ENCODE measurements around the gene ASB13.
"Not testable (repeated sequence)": the region's sequence is repeated elsewhere in the genome, so short reads cannot be mapped to it uniquely, and the experiment has no call there.

ASB13 gene

DNA sequence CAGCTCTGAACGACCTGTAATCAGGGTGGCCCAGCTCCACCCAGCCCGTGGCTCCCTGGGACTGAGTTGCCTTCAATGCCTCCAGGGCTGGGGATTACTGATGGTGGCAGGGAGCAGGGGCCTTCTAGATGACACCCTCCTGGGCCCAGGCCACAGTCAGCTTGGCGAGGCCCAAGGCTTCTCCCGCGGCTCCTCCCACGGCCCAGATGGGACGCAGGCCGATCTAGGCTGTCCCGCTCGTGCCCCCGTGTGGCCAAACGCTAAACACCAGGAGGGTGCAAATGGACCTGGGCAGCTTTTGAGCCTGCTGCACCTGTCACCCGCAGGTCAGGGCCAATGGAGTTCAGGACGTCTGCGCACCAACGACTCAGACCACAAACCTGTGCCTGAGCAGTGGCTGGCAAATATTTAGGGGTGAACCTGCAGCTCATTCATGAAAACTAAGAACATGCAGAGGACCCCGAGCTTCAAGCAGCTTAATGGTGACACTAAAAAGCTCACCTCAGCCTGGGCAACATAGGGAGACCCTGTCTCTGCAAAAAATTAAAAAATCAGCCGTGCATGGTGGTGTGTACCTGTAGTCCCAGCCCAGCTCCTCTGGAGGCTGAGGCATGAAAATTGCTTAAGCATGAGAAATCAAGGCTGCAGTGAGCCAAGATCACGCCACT is 43.2 kb downstream of the ASB13 start:
- peak; percentile 73 to 75 for DNase-seq (ENCODE audit: low read depth in 2 of 2)

DNA sequence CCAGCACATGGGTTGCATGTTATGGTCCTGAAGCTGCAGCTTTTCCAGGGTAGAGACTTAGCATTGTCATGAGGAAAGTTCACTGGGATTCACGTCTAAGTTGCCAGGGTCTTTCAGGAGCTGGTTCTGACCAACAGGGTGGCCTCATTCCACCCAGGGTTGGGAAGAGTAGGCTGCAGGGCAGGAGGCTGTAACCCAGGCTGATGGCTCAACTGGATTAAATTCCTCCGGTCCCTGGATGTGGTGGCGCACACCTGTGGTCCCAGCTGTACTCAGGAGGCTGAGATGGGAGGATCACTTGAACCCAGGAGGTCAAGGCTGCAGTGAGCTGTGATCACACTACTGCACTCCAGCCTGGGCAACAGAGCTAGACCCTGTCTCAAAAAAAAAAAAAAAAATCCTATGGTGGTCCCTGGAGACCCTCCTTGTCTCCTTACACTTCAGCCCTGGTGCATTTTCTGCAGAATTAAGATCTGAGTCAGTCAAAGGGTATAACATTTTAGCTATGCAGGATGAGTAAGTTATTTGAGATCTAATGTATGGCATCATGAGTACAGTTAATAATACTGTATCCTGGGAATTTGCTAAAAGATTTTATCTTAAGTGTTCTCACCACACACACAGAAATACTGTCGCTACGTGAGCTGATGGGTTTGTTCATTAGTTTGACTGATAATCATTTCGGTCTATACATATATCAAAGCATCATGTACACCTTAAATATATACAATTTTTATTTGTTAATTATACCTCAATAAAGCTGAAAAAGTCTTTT is 44.0 kb downstream of the ASB13 start:
- DNase-seq (ENCODE audit: low read depth in 2 of 2): no peak

DNA sequence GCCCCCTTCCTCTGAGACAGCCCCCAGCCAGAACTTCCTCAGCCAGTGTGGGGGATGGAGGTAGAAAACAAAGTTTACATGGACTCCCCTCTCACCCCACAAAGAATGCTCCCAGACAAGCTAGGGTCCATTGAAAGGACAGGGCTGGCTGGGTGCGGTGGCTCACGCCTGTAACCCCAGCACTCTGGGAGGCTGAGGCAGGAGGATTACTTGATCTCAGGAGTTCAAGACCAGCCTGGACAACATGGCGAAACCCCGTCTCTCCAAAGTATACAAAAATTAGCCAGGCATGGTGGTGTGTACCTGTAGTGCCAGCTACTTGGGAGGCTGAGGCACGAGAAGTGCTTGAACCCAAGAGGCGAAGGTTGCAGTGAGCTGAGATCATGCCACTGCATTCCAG is 45.0 kb downstream of the ASB13 start:
- not testable (repeated sequence) for DNase-seq (ENCODE audit: low read depth in 2 of 2)

DNA sequence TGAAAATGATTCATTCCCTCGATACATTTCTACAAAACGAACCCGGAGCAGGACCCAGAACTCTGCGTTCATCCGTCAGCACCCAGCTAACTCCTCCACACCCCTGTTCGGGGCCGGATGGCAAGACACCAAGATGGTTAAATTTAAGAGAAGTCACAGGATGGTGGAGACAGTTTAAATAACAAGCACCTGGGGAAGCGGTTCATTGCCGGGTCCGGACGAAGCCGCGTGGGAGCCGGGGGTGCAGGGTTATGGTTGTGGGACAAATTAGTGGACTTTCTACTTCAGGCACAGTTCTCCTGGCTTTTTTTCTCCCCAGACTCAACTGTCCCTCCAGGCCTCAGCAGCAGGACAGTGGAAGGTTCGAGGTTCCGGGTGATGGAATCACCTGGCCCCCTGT is 45.4 kb downstream of the ASB13 start:
- no peak for DNase-seq (ENCODE audit: low read depth in 2 of 2)

DNA sequence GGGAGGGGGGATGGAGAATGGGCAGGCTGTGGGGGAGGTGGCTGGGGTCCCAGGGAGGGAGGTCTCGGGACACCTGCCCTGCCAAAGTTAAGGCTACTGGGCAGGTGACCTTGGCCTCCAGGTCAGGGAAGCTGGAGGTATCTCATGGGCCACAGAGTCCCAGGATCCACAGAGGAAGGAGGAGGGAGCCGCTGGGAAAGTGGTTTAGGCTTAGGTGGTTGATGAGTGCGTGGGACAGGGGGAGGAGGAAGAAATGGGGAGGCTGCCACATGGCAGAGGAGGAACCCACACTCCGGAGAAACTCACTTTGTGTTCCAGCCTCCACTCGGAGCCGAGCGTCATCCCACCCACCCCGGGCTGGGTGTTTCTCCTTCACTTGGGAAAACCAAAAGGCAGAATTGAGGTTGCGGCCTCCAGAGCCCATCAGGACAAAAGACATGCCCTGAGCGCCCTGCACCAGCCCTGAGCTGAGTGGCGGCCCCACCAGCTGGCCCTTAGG is 46.1 kb downstream of the ASB13 start:
- no peak for DNase-seq (ENCODE audit: low read depth in 2 of 2)

DNA sequence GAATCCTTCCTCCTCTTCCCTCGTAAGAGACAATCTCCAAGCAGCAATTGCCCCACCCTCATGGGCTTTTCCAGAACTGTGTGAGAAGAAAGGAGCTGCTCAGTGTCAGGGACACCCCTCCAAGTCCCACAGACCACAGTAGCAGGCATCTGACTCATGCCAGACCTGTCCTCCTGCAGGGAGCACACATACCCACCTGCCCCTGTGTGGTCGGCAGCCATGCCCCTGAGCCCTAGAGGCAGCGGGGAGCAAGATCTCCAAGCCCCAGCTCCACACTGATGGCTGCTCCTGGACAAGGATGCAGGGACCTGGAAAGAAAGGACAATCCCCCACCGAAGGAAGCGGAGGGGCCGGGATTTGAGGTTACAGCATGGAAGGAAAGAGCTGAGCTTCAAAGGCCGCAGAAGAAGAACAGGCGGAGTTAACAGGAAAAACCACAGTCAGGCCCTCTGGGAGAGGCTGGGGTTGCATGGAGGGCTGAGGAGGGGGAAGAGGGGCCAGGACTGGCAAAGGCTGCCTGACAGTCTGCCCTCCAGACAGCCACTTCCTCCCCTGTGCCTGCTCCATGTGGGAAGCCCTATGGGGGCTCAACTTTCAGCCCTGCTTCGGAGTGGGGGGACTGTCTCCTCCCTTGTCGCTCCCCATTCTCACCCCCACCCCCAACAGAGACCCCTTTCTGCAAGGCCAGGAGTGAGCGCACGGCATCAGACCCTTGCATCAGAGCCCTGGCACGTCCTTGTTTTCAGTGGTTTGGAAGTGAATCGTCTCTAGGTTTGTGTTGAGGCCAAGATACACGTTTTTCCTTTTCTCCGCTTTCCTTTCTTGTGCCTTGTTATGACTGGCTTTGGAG is 46.8 kb downstream of the ASB13 start:
- DNase-seq (ENCODE audit: low read depth in 2 of 2): no peak

DNA sequence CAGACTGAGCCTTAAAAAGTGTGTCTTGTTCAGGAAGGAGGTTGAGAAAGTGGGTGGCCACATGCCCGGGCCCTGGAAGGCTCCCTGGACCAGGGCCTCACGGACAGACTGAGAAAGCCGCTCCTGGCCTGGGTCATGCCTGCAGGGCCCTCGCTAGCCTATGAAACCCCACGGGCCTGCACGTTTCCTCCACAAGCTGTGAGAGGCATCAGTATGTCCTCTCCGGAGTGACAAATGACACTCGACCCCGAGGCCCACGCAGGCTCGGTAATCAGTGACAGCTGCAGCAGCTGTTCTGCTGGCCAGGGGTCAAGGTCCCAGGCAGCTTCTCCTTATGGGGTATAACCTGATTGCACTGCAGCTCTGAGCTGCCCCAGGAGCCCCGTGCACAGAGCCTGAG is 47.6 kb downstream of the ASB13 start:
- no peak for DNase-seq (ENCODE audit: low read depth in 2 of 2)

DNA sequence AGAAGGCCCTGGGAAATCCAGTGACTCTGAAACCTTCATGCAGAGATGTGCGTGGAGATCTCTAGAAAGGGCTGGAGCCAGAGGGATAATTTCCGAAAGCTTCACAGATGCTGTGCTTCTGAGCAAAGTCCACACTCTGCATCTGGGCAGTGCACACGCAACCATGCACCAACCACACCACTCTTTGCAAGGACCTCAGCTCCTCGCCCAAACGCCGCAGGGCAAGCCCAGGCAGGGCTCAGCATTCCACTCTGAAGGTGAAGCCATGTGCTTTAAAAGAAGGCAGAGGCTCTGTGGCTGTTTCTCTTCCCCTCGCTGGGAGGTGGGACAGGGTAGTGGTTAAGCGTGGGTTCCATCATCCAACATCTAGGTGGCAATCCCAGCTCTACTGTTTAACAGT is 48.4 kb downstream of the ASB13 start:
- DNase-seq (ENCODE audit: low read depth in 2 of 2): no peak

DNA sequence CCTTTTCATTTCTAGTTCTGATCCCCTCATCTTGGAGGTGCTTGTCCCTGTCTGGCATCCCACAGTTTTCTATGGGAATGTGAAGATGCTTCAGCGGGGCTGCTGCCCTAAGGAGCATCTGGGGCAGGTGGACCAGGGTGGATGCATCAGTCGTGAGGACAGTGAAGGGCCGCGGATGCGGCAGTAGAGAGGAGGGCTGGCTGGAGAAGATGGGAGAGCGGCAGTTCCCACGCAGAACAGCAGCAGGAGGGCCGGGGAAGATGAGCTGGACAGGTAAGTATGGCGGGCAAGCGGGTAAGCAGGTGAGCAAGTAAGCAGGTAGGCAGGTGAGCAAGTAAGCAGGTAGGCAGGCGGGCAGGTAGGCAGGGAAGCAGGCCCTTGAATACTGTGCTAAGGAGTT is 48.9 kb downstream of the ASB13 start:
- DNase-seq (ENCODE audit: low read depth in 2 of 2): no peak

DNA sequence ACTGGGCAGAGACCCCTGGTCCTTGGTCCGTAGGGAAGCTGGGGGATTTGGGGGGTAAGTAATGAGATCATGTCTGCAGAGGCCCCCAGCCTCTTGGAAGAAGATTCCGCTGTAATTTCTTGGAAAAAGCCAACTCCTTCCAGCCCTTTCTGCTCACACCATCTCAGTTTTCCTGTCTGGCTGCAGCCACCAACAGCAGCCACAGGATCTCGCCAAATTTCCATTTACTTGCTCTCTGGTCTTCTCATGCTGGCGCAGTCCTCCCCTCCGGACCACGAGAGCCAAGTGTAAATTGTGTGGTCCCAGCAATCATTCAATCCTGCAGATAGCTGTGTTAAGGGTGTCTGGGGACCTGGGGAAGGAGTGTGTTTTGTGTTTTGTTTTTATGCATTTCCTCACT is 49.6 kb downstream of the ASB13 start:
- DNase-seq (ENCODE audit: low read depth in 2 of 2): no peak

DNA sequence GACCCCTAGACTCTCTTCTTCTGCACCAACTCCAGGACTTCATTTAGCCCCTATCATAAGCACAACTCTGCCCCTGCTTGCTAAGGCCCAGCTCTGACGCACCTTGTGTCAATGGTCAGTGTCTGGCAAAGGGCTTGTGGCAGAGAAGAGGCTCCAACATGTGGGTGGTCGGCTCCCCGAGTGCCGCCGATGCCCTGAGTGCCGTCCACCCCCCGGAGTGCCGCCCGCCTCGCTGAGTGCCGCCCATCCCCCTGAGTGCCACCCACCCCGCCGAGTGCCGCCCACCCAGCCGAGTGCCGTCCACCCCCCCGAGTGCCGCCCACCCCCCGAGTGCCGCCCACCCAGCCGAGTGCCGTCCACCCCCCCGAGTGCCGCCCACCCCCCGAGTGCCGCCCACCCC is 50.3 kb downstream of the ASB13 start:
- DNase-seq (ENCODE audit: low read depth in 2 of 2): no peak

DNA sequence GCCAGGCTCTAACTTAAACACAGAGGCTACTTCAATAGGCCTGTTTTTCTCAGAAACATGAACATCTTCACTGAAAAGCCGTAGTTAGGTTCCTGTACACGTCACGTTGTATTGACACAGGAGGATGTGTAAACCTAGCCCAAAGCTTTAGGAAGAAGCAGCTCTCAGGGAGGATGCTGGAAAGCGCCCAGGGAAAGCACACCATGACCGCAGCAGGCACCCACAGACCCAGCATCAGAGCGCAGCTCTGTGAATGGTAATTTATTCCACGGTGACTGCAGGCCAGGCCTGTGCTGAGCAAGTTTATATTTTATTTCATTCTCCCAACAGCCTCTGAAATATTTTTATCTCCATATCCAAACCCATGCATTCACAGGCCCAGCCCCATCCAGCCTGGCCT is 51.1 kb downstream of the ASB13 start:
- no peak for DNase-seq (ENCODE audit: low read depth in 2 of 2)

DNA sequence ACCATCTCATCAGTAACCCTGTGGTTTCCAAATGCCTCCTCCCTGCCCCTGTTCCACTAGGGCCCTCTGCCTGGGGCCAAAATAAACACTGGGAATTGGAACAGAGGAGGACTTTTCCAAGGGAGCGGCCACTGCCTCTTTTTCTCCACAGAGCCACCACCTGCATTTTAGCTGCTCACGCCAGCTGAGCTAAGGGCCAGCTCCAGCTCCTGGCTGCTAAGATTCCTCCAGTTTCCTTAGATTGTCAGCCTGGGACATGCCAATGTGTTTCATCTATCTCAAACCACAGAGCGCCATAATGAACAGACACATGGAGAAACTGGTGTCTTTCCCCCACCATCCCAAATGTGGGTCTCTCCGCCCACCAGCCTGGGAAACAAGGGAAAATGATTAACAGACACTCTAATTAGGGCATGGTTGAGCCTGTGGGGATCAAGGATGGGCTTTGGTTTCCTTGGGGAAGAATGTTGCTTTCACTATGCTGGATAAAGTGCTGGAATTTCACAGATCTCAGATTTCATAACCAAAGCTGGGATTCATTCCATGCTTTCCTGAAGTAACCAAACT is 52.2 kb downstream of the ASB13 start:
- DNase-seq (ENCODE audit: low read depth in 2 of 2): no peak

DNA sequence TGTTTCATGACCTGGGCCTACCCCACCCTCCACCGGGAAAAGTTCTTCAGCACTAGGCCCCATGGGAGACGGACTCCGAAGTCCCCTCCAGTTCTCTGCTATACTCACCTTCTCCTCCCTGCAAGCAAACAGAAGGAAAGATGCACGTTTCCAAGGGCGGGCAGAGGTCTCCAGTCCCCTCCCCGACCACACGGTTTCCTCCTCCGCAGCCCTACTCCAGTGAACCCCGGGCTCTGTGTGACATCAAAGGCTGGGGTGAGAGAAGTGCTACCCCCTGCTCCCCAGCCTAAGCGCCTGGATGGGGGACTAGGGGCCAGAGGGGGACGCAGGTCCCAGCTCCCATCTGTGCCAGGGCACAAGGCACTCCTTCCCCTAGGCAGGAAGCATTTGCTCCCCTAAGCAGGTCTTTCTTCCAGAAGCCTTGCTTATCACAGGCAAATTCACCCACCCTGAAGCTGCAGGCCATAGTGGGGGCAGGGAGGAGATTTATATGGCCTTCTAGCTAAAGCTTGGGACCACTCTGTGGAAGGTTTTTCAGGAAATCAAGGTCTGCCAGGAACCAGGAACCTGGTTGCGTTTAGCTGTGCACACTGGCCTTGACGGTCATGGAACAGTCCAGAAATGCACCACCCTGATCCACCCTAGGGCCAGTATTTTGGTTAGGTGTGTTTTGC is 52.8 kb downstream of the ASB13 start:
- no peak for DNase-seq (ENCODE audit: low read depth in 2 of 2)

DNA sequence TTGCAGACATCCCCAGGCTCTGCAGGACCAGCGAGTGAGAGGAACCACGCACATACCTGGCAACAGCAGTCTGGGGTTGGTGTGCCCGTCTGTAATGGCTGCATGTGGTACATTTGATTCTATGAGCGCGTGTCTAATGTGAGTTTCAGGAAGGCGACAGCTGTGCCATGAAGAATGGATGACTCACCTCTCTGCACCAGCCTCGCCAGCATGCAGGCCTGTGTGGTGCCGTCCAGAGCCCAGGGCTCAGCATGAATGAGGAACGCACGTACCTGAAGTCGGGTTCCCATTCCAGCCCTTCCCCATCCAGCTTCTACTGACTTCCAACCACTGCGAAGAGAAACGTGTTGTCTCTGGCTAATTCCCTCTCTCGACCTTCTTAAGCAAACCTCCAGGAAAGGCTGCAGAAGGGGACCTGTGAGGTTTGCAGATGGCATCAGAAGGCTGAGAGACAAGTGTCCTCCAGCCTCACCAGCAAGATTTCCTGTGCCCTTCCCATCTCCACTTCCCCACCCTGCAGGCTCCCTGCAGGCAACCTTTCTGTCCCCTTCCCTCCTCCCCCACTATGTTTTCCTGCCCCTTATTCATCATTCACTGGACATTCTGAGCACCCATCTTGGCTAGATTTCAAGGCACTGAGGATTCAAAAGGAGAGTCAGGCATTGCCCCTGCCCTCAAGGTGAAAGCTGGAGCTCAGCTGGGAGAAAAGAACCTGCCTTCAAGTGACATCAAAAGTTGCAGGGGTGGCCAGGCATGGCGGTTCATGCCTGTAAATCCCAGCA is 54.3 kb downstream of the ASB13 start:
- DNase-seq (ENCODE audit: low read depth in 2 of 2): no peak

DNA sequence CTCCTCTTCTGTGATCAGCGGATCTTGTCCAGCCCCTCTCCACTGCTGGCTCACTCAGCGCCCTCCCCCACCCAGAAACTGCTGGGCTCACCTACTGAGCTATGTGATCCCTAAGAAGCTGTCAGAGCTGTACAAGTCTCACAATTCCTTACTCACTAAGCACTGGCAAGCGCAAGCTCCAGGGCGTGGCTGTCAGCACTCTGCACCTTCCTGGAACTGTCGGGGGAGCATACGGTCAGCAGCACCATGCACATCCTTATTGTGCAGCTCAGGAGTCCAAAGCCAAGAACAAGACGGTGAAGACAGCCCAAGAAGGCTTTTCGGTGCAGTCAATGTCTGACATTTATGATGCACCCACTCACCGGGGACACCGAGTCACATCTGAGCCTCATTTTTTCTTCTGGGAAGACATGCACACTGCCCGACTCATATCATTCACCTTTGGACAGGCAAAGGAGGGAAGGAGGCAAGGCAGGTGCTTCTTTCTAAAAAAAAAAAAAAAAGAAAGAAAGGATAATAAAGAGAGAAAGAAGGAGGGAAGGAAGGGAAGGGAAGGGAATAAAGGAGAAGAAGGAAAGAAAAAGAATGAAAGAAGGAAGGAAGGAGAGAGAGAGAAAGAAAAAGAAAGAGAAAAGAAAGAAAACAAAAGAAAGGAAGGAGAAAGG is 56.3 kb downstream of the ASB13 start:
- no peak for DNase-seq (ENCODE audit: low read depth in 2 of 2)

DNA sequence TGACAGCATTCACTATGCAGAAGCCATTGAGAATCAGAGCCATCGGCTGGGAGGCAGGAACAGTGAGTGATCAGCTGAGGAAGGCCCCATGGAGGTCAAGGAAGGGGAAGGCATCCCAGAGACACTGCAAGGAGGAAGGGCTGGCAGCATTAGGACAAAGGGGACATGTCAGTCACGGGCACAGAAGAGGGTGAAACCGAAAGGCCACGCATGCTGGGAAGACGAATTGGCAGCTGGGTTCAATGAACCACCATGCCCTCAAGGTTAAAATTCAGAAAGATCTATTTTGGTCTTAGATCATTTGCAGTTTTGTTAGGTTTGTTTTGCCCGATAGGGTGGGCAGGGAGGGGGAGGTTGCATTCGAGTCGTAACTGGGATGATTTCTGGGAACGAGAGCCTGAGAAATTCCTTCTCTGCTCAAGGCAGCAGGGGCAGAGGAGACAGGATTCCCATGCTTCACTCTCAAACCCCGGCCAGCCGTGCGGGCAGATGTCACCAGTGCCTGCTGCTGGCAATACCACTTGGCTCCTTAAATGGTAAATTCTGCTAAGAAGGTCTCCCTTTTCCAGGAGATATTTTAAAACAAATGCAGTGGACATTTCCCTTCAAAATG is 57.7 kb downstream of the ASB13 start:
- no peak for DNase-seq (ENCODE audit: low read depth in 2 of 2)

DNA sequence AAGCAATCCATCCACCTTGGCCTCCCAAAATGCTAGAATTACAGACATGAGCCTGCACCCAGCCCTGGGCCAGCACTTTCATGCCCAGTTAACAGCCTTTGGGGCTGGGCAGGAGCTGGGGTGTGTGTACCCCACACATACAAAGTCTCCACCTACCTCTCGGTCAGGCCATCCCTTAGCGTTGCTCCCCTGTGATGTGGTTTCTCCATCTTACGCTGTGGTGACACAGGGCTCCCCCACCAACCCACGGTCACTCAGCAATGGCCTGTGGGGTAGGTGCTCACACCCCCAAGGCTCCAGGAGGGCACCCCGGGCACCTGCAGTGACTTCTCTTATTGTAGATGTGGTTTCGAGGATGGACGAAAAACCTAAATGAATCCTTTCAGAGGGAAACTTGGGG is 58.8 kb downstream of the ASB13 start:
- DNase-seq (ENCODE audit: low read depth in 2 of 2): no peak

DNA sequence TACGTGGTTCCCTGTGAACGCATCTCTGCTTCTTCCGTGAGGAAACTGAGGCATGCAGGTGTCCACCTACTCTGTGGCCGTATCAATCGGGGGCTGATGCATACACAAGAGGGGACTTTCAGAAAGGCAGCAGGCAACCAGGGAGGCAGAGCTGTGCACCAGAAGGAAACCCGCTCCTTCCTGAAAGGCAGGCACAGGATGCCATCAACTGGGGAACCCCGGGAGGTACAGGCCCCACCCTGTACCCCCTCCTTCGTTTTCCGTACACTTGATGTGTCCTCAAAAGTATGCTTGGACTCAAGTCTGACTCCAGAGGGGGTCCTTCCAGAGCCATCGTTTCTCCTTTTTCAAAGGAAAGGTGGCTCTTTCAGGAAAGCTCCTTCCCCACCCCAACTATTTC is 59.5 kb downstream of the ASB13 start:
- DNase-seq (ENCODE audit: low read depth in 2 of 2): no peak

DNA sequence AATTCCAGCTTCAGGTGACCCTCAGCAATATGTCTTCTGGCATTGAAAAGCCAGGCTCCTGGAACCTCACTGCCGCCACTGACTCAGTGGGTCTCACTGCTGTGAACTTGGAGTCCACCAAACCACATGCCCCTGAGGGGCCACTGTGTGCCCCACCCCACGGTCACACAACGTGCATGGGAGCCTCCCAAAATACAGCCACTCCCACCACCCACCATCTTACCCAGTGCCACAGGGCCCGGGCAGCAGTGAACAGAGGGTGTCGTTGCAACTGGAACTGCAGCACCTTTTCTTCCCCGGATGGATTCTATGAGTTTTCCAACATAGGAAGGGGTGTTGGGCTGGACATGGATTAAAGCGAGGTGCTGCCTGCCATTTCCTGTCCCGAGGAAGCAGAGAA is 60.1 kb downstream of the ASB13 start:
- DNase-seq (ENCODE audit: low read depth in 2 of 2): no peak
